Neural progenitor cell (in vitro differentiated cells): Measurements from ENCODE around the gene TANK.

Source experiments
- CTCF ChIP-seq: fragments of 200-600 bp; sonication (generic); IDR thresholded peaks from 2 replicates; pipeline ENCODE4 v1.5.1; 2017; ENCODE audit warnings: antibody characterized with exemption, mild to moderate bottlenecking
- EZH2 ChIP-seq: fragments of 200-600 bp; sonication (generic); IDR thresholded peaks from 2 replicates; pipeline ENCODE4 v1.6.1; 2017; ENCODE audit warnings: antibody characterized with exemption, mild to moderate bottlenecking, moderate library complexity
- EZH2phosphoT487 ChIP-seq: fragments of 200-600 bp; sonication (generic); IDR thresholded peaks from 2 replicates; pipeline ENCODE4 v1.6.1; 2017; ENCODE audit warnings: antibody characterized with exemption

GRCh38 chr2:161136696-161137324 is 23.4 kb upstream of the TANK start:
- TF ChIP-seq CTCF (no peak), EZH2 (no peak), EZH2phosphoT487 (no peak)
